GM12878 (cell line): ENCODE results near the gene CREB5. TPM values are rescaled to one million over a fixed set of nuclear protein-coding genes. Genes with fewer than 3 reads are reported as not detected.

Experiments used
- BCL3 ChIP-seq: IDR thresholded peaks from 2 replicates; pipeline ENCODE4 v1.6.1; 2011; ENCODE audit warnings: borderline replicate concordance, low read depth, mild to moderate bottlenecking, moderate library complexity, low read length; ENCODE audit not compliant: insufficient read depth, poor library complexity, severe bottlenecking
- CEBPB ChIP-seq, 2 experiments: fragments of 150-350 bp in 1 of 2; IDR thresholded peaks; 2 replicates each; pipeline ENCODE4 v1.6.1; 2012 to 2014; ENCODE audit warnings: low read depth in 2 of 2, low read length in 2 of 2, borderline replicate concordance in 1 of 2, inconsistent platforms in 1 of 2
- CHD2 ChIP-seq: IDR thresholded peaks from 2 replicates; pipeline ENCODE4 v1.6.1; 2011; ENCODE audit warnings: low read depth, low read length, improper control_type of control experiment, borderline replicate concordance
- CREB1 ChIP-seq: IDR thresholded peaks from 2 replicates; pipeline ENCODE4 v1.6.1; 2012; ENCODE audit warnings: low read depth, mild to moderate bottlenecking, inconsistent platforms
- CREM ChIP-seq: IDR thresholded peaks from 2 replicates; pipeline ENCODE4 v1.6.1; 2014; ENCODE audit warnings: antibody characterized with exemption, low read depth
- EGR1 ChIP-seq, 2 experiments: IDR thresholded peaks; 1 replicate in 1 of 2; 2 replicates in 1 of 2; pipeline ENCODE4 v1.6.1; 2011 to 2012; ENCODE audit warnings: low read depth in 2 of 2, low read length in 2 of 2, borderline replicate concordance in 1 of 2, mild to moderate bottlenecking in 1 of 2, moderate library complexity in 1 of 2
- FOXM1 ChIP-seq: IDR thresholded peaks from 2 replicates; pipeline ENCODE4 v1.6.1; 2012; ENCODE audit warnings: low read depth, mild to moderate bottlenecking, inconsistent platforms, low read length, moderate library complexity
- HDAC2 ChIP-seq: fragments of 200-600 bp; sonication (generic); IDR thresholded peaks from 2 replicates; pipeline ENCODE4 v1.6.1; 2017
- JUNB ChIP-seq: IDR thresholded peaks from 2 replicates; pipeline ENCODE4 v1.6.1; 2016; ENCODE audit warnings: antibody characterized with exemption, mild to moderate bottlenecking
- MLLT1 ChIP-seq: fragments of 450-650 bp; IDR thresholded peaks from 2 replicates; pipeline ENCODE4 v1.6.1; 2016; ENCODE audit warnings: mild to moderate bottlenecking
- MYC ChIP-seq: IDR thresholded peaks from 2 replicates; pipeline ENCODE4 v1.6.1; 2011; ENCODE audit warnings: mild to moderate bottlenecking, low read length, moderate library complexity, inconsistent platforms; ENCODE audit not compliant: insufficient read depth, insufficient replicate concordance, insufficient read length, severe bottlenecking
- NBN ChIP-seq: fragments of 450-650 bp; IDR thresholded peaks from 2 replicates; pipeline ENCODE4 v1.6.1; 2016
- NKRF ChIP-seq: fragments of 450-650 bp; conservative IDR thresholded peaks from 2 replicates; pipeline ENCODE4 v1.6.1; 2017; ENCODE audit warnings: mild to moderate bottlenecking, moderate library complexity
- NR2C2 ChIP-seq: IDR thresholded peaks from 2 replicates; pipeline ENCODE4 v1.6.1; 2011; ENCODE audit warnings: borderline replicate concordance, low read depth; ENCODE audit not compliant: control insufficient read depth, insufficient read length
- PKNOX1 ChIP-seq: fragments of 450-650 bp; IDR thresholded peaks from 2 replicates; pipeline ENCODE4 v1.6.1; 2016; ENCODE audit warnings: mild to moderate bottlenecking
- POLR2A ChIP-seq: IDR thresholded peaks from 2 replicates; pipeline ENCODE4 v1.6.1; 2011; ENCODE audit warnings: low read depth, mild to moderate bottlenecking, low read length
- SMC3 ChIP-seq: IDR thresholded peaks from 2 replicates; pipeline ENCODE4 v1.6.1; 2011; ENCODE audit warnings: low read length, improper control_type of control experiment, borderline replicate concordance
- SUPT20H ChIP-seq: IDR thresholded peaks from 2 replicates; pipeline ENCODE4 v1.6.1; 2011; ENCODE audit warnings: low read depth, mild to moderate bottlenecking, low read length, moderate library complexity, borderline replicate concordance; ENCODE audit not compliant: control insufficient read depth
- TAF1 ChIP-seq: IDR thresholded peaks from 2 replicates; pipeline ENCODE4 v1.6.1; 2011; ENCODE audit warnings: mild to moderate bottlenecking, low read depth, low read length, borderline replicate concordance
- TARDBP ChIP-seq: IDR thresholded peaks from 2 replicates; pipeline ENCODE4 v1.6.1; 2016; ENCODE audit warnings: borderline replicate concordance
- TBL1XR1 ChIP-seq: IDR thresholded peaks from 2 replicates; pipeline ENCODE4 v1.6.1; 2012; ENCODE audit warnings: low read depth, low read length, improper control_type of control experiment
- USF2 ChIP-seq: IDR thresholded peaks from 2 replicates; pipeline ENCODE4 v1.6.1; 2011; ENCODE audit warnings: low read depth, low read length, improper control_type of control experiment, borderline replicate concordance
- polyA plus RNA-seq, 11 experiments: library from polyadenylated mRNA; depleted of rRNA in 4 of 11; unstranded in 6 of 11; stranded (reverse) in 5 of 11; fragments of >200 nt; fragmentation: Nextera tagmentation in 4 of 11; fragmentation: Illumina TruSeq in 1 of 11; extraction: Ambion mirVana in 4 of 11; extraction: Trizol in 1 of 11; gene quantifications; 1 replicate in 1 of 11; 2 replicates in 10 of 11; pipeline versions ENCODE4 v1.2.1 to v1.2.3, GENCODE V29; 2011 to 2016; ENCODE audit warnings: inconsistent platforms in 2 of 11, missing spikeins in 2 of 11, low read depth in 1 of 11
- total RNA-seq, 4 experiments: library from RNA; depleted of rRNA in 3 of 4; stranded (reverse); fragments of >200 nt in 3 of 4; fragmentation: Illumina TruSeq in 1 of 4; extraction: Trizol in 1 of 4; gene quantifications; 2 replicates each; pipeline versions ENCODE4 v1.2.1 to v1.2.3, GENCODE V29; 2013 to 2021

The CREB5 gene
- total and polyA plus RNA-seq, 10 of the 15 experiments (the other 5 are each of a cell fraction or from before 2014, with no cell fraction given), result 12.9 to 74.1 (median 53.0) TPM

- TF ChIP-seq NKRF (no peak), BCL3 (peak; percentile 19), CEBPB (IDR thresholded peaks at IDR 0.05; ENCODE audit: borderline replicate concordance in 1 of 2, low read depth in 2 of 2, low read length in 2 of 2) (no peak), SMC3 (no peak), SUPT20H (no peak), NR2C2 (no peak), USF2 (no peak), TARDBP (no peak), FOXM1 (0 out of 2 replicates have a peak, but pooled peaks have one; percentile 6), CREB1 (no peak; the same call in none of the 2 replicates), JUNB (peak; percentile 41; the same call in 1 of the 2 replicates), PKNOX1 (0 out of 2 replicates have a peak, but pooled peaks have one; percentile 20), POLR2A (peak; percentile 51), TAF1 (peak; percentile 32; the same call in 1 of the 2 replicates), MYC (no peak), HDAC2 (no peak), MLLT1 (peak; percentile 24), CHD2 (no peak), NBN (peak; percentile 83), EGR1 (IDR thresholded peaks at IDR 0.05; ENCODE audit: borderline replicate concordance in 1 of 2, low read depth in 2 of 2, low read length in 2 of 2) (peak in 1 of 2 experiments; percentile 70; a peak in 2 of 3 replicates), CREM (peak; percentile 54; the same call in 1 of the 2 replicates), TBL1XR1 (no peak)
These were observed 1.4 kb upstream of the CREB5 start (continued) for GRCh38 chr7:28410628-28411531.
